Right lung (tissue), 5 donors: ENCODE measurements around the gene PCBP1. TPM values are rescaled to one million over a fixed set of nuclear protein-coding genes. Genes with fewer than 3 reads are reported as not detected.
"Not testable (repeated sequence)": the region's sequence is repeated elsewhere in the genome, so short reads cannot be mapped to it uniquely, and the experiment has no call there.

Source experiments
- DNase-seq, 2 donors: peaks; one replicate each; pipeline ENCODE4 v3.0.0-alpha.2; 2013
- polyA plus RNA-seq, 5 donors: library from polyadenylated mRNA; unstranded; fragments of 120-200 nt; gene quantifications; one replicate each; pipeline versions ENCODE4 v1.2.1 to v1.2.3, GENCODE V29; 2013; ENCODE audit warnings: inconsistent platforms in 1 of 5, low replicate concordance in 1 of 5; ENCODE audit not compliant: insufficient read length in 5 of 5, insufficient read depth in 1 of 5

Gene PCBP1
- polyA plus RNA-seq, 5 donors: 160 to 295 (median 193) TPM

GRCh38 chr2:70073493-70073892, 13.8 kb upstream of the PCBP1 start:
- no peak for DNase-seq

GRCh38 chr2:70078384-70078783, 8.9 kb upstream of the PCBP1 start:
- DNase-seq: no peak

DNA sequence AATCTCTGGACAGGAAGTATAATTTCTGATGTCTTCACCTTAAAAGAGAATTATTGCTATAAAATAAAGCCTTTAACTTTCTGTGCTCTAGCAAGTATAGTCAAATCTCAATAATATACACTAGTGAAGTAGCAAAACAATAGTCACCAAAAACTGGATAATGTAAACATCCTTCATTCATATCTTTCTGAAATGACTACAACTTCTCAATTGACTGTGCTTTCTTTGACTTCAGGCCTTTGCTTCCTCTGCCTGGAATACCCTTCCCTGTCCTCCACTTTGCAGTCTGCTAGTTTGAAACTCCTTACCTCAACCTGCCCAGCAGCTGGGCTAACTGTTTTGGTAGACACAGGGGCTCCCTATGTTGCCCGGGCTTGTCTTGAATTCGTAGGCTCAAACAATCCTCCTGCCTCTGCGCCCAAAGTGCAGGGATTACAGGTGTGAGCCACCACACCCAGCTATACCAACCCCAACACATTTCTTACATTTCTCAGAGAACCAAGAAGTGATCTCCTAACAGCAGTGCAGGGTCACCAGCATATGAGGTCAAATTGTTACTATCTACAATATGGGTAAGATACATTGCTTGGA, 6.6 kb upstream of the PCBP1 start:
- no peak for DNase-seq

DNA sequence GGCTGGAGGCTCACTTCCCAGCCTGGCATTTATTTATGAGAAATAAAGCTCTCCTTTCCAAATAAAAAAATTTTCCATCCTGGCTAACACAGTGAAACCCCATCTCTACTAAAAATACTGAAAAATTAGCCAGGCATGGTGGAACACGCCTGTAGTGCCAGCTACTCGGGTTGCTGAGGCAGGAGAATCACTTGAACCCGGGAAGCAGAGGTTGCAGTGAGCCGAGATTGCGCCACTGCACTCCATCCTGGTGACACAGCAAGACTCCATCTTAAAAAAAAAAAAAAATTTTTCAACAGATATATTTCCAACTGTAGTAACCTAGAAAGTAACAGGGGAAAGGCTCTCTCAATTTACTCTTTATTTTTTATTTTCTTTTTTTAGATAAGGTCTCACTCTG, 6.1 kb upstream of the PCBP1 start:
- DNase-seq: no peak

DNA sequence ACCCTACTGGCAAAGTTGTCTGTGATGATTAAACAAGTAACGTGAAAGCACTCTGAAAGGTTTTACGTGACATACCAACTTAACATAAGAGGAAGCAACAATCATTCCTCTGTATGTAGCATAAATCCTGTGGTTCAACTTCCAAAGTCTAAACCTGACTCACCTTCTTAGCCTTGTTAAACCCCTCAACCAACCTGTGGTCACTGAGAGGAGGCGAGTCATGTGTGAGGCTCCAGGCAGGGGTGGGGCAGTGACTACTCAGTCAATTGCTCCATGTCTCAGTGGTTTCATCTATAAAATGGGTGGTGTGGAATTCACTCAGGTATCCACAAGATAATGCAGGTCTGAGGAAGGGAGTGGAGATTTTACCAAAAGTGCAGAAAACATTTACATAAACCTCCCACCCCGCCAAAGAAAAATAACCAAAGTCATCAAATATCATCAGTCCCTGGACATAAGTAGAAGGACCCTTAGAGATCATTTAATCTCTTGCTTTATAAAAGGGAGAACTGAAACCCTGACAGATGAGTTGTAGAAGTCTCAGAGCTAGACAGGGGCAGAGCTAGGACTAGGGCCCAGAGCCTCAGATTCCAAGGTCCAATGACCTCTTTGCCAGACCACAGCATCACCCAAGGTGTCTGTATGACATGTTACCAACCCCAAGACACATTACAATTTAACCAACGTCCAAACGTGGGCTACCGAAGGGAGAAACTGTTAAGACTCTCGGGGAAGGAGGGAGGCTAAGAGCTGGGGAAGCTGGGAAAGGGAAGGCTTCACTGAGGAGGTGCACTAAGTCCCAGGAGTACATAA, 3.7 kb upstream of the PCBP1 start:
- DNase-seq: no peak

GRCh38 chr2:70084973-70085710, 2.1 kb upstream of the PCBP1 start:
- DNase-seq: no peak

DNA sequence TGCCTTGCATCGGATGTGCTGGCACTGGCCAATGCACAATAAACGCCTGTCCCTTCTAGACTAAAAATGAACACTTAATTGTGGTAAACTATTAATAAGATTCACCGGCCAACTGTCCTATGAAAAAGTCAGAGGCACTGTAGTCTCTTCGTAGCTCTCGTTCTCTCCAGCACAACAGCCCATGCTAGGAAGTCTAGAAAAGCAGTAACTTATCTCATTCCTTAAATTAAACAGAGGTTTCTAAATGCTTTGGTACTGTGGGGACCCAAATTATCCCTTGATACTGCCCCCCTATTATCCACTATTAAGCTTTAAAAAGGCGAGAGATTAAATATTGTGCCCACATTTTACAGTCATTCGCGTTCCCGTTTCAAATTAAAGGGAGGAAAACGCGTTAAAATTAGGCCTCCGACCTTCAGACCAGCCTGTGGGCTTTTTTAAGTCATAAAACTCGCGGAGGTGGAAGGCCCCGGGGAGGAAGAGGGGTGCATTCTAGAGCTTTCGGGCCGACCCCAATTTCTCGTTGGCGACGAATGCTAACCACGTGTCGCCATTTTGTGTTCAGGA, 1.5 kb upstream of the PCBP1 start:
- no peak for DNase-seq

DNA sequence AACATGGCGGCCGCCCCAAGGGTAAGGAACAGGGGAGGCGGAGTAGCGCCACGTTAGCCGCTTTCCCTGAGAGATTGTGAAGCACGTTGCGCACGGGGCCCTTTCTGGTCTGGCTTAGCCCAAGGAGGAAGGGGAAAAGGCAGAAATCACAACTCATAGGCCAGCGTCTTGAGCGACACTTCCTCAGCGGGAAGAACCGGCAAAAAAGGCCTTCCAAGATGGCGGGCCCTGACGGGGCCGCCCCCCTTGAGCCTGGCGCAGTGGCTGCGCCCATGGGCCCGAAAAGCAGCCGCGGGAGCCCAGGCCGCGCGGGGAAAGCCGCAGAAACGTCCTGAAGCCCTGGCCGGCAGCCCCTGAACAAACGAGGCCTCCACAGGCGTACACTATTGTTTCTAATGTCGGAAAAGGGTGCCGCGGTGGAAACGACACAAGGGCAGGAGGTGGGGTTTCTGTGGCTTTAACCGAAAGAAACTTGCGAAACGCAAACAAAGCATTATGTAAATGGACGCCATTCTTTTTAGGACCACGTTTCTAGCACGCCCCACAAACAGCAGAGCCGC, 919 bp upstream of the PCBP1 start:
- peak; percentile 91 to 94 for DNase-seq

GRCh38 chr2:70087702-70088597, 673 bp downstream of the PCBP1 start:
- peak in 1 of 2 donors; percentile 51 for DNase-seq

DNA sequence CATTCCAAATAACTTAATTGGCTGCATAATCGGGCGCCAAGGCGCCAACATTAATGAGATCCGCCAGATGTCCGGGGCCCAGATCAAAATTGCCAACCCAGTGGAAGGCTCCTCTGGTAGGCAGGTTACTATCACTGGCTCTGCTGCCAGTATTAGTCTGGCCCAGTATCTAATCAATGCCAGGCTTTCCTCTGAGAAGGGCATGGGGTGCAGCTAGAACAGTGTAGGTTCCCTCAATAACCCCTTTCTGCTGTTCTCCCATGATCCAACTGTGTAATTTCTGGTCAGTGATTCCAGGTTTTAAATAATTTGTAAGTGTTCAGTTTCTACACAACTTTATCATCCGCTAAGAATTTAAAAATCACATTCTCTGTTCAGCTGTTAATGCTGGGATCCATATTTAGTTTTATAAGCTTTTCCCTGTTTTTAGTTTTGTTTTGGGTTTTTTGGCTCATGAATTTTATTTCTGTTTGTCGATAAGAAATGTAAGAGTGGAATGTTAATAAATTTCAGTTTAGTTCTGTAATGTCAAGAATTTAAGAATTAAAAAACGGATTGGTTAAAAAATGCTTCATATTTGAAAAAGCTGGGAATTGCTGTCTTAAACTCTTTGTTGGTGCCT, 1.4 kb downstream of the PCBP1 start:
- DNase-seq: no peak

DNA sequence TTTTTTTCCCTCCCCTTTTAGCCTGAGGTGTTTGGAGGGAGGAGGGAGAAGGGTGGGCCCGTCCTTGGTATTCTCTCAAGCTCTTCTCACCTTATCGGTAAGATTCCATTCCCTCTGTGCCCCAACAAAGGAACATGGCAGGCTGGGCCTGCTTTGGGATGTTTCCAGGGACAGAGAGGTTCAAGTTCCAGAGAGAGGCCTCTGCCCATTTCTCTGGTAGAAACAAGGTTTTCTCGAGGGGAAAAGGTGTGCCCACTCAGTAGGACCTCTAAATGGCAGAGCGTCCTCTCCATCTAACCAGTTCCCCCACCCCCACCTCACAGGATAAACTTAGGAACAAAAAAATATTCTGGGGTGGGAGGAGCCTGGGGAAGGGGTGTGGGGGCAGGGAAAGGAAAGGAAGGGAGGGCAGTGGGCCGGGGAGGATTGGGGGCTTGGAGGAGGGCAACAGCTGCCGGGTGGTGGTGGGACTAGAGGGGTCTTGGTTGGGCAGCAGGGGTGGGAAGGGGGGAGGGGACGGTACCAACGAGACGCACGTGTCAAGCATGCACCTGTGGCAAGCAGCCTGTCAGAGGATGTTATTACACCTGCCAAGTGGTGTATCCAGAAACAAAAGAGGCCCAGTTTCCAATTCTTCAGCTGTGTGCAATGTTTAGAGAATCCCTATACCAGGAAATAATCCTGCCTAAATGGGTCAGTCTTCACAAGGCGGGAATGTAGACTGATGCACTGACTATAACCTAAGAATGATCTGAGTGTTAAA, 2.1 kb downstream of the PCBP1 start:
- no peak for DNase-seq

- DNase-seq: no peak
Observed at GRCh38 chr2:70089983-70090525, 2.8 kb downstream of the PCBP1 start.

GRCh38 chr2:70090706-70091334, 3.5 kb downstream of the PCBP1 start:
- DNase-seq: no peak

- DNase-seq: no peak
Observed at GRCh38 chr2:70091364-70091763, 4.1 kb downstream of the PCBP1 start.

DNA sequence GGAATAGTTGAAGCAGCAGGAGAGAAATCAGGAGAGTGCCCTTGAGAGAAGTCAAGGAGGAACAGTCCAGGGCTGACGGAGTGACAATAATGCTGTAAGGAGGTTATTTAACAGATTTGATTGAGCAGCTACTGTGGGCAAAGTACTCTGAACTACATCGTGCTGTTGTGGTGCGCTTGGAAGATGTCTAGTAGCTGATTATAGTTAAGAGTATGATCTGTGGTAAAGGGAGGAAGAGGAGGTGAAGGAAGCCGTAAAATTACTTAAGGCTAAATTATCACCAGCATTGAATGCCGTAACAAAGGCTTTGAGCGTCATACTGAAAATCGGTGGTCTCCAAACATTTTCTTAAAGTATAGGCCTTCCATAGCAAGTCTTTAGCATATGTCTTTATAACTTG, 4.5 kb downstream of the PCBP1 start:
- no peak for DNase-seq

DNA sequence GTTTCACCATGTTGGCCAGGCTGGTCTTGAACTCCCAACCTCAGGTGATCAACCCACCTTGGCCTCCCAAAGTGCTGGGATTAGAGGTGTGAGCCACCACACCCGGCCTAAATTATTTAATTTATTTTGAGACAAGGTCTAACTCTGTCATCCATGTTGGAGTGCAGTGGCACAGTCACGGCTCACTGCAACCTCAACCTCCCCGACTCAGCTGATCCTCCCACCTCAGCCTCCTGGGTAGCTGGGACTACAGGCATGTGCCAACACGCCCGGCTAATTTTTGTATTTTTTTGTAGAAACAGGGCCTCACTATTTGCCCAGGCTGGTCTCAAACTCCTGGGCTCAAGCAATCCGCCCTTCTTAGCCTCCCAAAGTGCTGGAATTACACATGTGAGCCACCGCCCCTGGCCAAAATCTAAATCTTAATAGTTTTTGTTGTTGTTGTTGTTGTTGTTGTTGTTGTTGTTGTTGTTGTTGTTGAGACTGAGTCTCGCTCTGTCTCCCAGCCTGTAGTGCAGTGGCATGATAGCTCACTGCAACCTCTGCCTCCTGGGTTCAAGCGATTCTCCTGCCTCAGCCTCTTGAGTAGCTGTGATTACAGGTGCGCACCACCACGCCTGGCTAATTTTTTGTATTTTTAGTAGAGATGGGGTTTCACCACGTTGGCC, 5.4 kb downstream of the PCBP1 start:
- DNase-seq: not testable (repeated sequence)

DNA sequence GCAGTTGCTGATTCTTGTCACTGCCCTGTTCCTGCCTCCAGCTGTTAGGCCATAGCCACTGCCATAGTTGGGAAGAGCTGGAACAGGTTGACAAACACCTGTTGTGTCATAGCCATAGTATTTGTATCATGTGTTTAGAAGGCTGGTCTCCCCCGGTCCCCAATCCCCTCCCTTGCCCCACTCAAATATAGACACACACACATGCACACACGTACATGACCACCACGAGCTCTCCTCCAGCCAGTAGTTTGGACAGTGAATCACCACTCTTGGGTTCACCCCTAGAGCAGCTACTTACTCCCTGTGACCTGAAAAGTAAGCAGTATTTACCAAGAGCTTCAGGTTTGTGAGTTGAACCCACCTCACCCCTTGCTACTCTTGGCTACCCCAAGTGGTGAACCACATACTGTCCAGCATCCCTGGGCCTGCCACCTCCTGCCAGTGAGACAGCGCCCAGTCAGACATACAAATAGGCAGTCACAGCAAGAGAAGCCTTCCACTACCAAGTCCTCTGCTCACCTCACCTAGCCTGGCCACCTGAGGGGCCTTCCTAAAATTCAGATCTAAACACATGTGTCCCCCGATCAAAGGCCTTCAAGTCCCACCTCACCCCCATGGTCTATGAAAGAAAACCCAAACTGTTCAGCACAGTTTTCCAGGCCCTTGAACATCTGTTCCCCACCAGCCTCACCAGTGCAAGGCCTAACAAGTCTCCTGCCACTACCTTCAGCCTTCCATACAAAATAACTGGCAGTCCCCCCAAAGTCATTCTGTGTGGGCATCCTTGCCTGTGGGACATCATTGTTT, 7.1 kb downstream of the PCBP1 start:
- DNase-seq: no peak
